ENCODE data around the gene ZNF283.
"Not testable (repeated sequence)": the region's sequence is repeated elsewhere in the genome, so short reads cannot be mapped to it uniquely, and the experiment has no call there.

Gene ZNF283

DNA sequence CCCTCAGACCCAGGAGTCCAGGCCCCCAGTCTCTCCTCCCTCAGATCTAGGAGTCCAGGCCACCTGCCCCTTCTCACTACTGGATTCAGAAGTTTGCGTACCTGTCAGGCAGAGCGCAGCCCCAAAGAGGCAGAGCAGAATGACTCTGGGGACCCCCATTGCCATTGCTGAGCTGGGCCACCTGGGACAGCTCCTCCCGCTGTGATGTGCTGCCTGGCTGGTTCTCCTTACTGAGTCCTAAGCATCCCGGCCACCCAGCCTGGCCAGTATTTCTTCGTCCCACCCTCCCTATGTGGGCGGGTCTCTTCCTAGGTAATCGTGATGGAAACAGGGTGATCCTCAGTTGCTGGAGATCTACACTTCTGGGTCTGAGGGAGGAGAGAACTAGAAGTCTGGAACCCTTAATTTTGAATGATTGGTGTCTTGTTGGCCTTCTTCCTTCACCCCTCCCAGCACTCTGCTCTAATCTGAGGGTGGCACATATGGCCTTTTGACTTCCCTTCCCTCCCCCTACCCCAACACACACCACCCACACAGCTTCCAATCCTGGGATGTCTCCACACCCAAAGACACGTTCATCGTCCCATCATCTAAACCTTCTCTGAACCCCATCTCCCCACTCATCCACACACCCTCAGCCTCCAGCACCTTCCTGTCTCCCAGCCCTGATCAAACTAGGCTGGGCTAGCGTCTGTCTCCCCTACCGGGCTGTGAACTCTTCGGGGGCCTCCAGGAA lies 24.7 kb upstream of the ZNF283 start, which contains the start of gene LYPD5:
Gene LYPD5 (minus strand): TSS at position 232 of the 736 bp plus-strand sequence. CDS start 67 bp downstream, at position 165.
- H3K4me3 ChIP-seq (ENCODE audit: low read depth, low read length) = no peak within 1 kb of the TSS
- TF ChIP-seq CTCF (IDR thresholded peaks at IDR 0.05; ENCODE audit: low read depth, low read length) = no peak

- TF ChIP-seq CTCF (IDR thresholded peaks at IDR 0.05; ENCODE audit: low read depth, low read length) = no peak
- no peak overlapping the region for H3K4me3 ChIP-seq (ENCODE audit: low read depth, low read length)
Measured at GRCh38 chr19:43804432-43804831, 22.7 kb upstream of the ZNF283 start.

DNA sequence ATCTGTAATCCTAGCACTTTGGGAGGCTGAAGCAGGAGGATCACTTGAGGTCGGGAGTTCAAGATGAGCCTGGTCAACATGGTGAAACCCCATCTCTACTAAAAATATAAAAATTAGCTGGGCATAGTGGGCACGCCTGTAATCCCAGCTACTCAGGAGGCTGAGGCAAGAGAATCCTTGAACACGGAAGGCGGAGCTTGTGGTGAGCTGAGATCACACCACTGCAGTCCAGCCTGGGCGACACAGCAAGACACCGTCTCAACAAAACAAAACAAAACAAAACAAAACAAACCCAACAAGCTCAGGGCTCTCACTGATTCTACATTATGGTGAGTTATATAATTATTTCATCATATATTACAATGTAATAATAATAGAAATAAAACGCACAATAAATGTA lies 20.7 kb upstream of the ZNF283 start:
- H3K4me3 ChIP-seq (ENCODE audit: low read depth, low read length) = not testable (repeated sequence)

DNA sequence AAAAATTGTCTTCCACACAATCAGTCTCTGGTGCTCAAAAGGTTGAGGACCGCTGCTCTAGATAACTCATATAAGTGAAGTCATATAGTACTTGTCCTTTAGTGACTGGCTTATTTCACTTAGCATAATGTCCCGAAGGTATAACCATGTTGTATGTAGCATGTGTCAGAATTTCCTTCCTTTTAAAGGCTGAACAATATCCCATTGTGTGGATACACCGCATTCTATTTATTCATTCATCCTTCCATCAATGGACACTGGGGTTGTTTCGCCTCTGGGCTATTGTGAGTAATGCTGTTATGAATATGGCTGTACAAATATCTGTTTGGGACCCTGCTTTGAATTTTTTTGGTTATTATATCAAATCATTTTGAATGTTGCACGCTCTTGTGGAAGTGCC lies 20.3 kb upstream of the ZNF283 start:
- no peak overlapping the region for H3K4me3 ChIP-seq (ENCODE audit: low read depth, low read length)
- no peak for TF ChIP-seq CTCF (IDR thresholded peaks at IDR 0.05; ENCODE audit: low read depth, low read length)

GRCh38 chr19:43807651-43808050 lies 19.5 kb upstream of the ZNF283 start:
- TF ChIP-seq CTCF (IDR thresholded peaks at IDR 0.05; ENCODE audit: low read depth, low read length) = no peak
- no peak overlapping the region for H3K4me3 ChIP-seq (ENCODE audit: low read depth, low read length)

DNA sequence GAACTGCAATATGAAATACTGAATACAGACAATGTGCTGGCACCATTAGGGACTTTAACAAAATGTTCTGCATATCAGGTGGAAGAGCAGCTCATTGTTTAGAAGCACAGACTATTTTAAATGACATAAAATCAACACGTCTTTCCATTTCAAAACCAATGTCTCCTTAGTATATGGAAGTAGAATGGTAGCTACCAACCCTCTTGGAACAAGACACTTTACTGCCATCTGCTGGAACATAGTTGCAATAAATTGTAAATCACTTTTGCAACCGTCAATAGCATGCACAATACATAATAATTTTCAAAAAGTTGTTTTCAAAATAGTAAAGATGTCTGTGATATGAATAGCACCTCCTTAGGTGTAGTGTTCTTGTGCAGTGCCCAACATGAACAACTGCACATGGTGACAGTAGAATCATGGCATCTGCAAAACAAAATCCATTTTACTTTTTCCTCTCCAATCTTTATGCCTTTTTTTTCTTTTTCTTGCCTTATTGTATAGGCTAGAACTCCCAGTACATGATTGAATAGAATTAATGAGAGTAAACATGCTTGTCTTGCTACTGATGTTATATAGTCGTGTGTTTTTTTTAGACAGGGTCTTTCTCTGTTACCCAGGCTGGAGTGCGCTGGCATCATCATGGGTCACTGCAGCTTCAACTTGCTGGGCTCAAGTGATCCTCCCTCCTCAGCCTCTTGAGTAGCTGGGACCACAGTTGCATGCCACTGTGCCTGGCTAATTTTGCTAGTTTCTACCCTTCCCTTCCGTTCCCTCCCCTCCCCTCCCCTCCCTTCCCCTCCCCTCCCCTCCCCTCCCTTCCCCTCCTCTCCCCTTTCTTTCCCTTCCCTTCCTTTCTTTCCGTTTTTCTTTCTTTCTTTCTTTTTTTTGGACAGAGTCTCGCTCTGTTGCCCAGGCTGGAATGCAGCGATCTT lies 17.1 kb upstream of the ZNF283 start:
- no peak overlapping the region for H3K4me3 ChIP-seq (ENCODE audit: low read depth, low read length)
- peak; percentile 35; the same call in 1 of the 2 replicates for TF ChIP-seq CTCF (IDR thresholded peaks at IDR 0.05; ENCODE audit: low read depth, low read length)

DNA sequence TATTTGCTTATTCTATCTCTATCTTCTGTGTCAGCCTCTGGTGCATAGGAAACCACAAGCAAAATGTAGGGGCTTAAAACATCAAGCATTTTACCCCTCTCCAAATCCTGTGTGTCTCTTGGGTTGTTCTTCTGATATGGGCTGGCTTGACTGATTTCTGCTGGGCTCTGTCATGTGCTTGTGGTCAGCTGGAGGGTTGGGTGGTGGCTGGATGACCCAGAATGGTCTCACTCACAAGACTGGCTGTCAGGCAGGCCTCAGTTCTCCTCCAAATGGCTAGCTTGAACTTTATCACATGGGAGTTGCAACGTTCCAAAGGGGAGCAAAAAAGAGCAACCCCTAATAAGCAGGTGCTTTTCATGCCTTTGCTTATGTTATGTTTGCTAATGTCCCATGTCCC lies 15.3 kb upstream of the ZNF283 start:
- H3K4me3 ChIP-seq (ENCODE audit: low read depth, low read length) = no peak overlapping the region
- TF ChIP-seq CTCF (IDR thresholded peaks at IDR 0.05; ENCODE audit: low read depth, low read length) = no peak

Measured in WI38 (cell line).